Erythroblast (primary cell): ENCODE results near the gene AHNAK.

ENCODE experiments used
- GATA1 ChIP-seq: IDR thresholded peaks from 2 replicates; pipeline ENCODE4 v1.6.1; 2011; ENCODE audit warnings: low read depth, mild to moderate bottlenecking, control low read depth, low read length, moderate library complexity
- POLR2A ChIP-seq: IDR thresholded peaks from 2 replicates; pipeline ENCODE4 v1.6.1; 2011; ENCODE audit warnings: mild to moderate bottlenecking, low read length

- TF ChIP-seq POLR2A (no peak), GATA1 (no peak)
Observed at GRCh38 chr11:62438641-62439040, 108.0 kb downstream of the AHNAK start.
